ENCODE results near the gene ZBTB16.

DNA sequence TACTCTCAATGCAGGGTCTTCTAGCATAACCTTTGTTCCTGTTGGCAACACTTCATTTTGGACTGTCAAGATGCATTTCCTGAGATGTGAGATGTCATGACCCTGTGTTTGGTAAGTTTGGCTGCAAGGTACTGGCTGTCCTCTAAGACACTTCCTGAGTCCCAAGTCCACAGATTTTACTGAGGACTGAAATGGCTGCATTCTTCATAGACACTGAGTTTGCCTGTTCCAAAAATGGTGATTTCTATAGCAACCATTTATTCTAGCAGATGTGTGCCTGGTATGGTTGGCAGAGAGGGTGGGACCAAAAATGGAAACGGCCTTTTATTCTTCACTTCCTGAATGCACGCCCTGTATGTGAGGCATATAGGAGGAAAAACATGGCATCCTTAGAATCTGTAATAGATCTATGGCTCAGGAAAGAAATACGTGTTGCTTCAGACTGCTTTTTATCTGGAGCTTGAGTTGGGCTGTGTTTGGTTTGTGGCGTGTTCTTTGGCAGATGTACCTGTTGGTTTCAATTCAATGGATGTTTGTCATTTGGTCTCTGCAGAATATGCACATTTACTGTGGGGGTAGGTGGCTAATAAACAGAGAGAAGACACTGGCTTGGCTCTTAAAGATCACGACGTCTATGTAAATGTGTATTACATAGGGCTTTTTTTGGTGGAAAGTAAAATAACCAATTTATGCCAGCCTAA, 62.4 kb downstream of the ZBTB16 start:
- TF ChIP-seq, protein P1, sequence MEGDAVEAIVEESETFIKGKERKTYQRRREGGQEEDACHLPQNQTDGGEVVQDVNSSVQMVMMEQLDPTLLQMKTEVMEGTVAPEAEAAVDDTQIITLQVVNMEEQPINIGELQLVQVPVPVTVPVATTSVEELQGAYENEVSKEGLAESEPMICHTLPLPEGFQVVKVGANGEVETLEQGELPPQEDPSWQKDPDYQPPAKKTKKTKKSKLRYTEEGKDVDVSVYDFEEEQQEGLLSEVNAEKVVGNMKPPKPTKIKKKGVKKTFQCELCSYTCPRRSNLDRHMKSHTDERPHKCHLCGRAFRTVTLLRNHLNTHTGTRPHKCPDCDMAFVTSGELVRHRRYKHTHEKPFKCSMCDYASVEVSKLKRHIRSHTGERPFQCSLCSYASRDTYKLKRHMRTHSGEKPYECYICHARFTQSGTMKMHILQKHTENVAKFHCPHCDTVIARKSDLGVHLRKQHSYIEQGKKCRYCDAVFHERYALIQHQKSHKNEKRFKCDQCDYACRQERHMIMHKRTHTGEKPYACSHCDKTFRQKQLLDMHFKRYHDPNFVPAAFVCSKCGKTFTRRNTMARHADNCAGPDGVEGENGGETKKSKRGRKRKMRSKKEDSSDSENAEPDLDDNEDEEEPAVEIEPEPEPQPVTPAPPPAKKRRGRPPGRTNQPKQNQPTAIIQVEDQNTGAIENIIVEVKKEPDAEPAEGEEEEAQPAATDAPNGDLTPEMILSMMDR (IDR thresholded peaks at IDR 0.05) = no peak
- TF ChIP-seq POLR2A (IDR thresholded peaks at IDR 0.05) = no peak

All from adrenal gland (tissue), 5 donors.